GM13976 (cell line): ENCODE data around the gene DMWD.
A peak's percentile ranks its signal among the peaks of the same experiment; 100 is the strongest.

Experiments used
- DNase-seq: peaks from one replicate; pipeline ENCODE4 v3.0.0; 2012; ENCODE audit warnings: low spot score
- CTCF ChIP-seq: IDR thresholded peaks from 2 replicates; pipeline ENCODE4 v1.5.1; 2012; ENCODE audit warnings: borderline replicate concordance, mild to moderate bottlenecking; ENCODE audit not compliant: insufficient read depth; ENCODE audit errors: extremely low read depth, missing control alignments, control extremely low read depth
- in situ Hi-C: fragments of 300-500 bp; cut with MboI; formaldehyde crosslinking; loops from one replicate; pipeline ENCODE4 v1.12.0; 2022; ENCODE audit warnings: low sequenced_read_pairs, mixed read lengths, inconsistent platforms; ENCODE audit not compliant: unreplicated experiment

Gene DMWD

GRCh38 chr19:45763691-45764294, 28.9 kb downstream of the DMWD start:
- no peak for TF ChIP-seq CTCF
- no peak for DNase-seq
- in situ Hi-C loops, result no loop called here

DNA sequence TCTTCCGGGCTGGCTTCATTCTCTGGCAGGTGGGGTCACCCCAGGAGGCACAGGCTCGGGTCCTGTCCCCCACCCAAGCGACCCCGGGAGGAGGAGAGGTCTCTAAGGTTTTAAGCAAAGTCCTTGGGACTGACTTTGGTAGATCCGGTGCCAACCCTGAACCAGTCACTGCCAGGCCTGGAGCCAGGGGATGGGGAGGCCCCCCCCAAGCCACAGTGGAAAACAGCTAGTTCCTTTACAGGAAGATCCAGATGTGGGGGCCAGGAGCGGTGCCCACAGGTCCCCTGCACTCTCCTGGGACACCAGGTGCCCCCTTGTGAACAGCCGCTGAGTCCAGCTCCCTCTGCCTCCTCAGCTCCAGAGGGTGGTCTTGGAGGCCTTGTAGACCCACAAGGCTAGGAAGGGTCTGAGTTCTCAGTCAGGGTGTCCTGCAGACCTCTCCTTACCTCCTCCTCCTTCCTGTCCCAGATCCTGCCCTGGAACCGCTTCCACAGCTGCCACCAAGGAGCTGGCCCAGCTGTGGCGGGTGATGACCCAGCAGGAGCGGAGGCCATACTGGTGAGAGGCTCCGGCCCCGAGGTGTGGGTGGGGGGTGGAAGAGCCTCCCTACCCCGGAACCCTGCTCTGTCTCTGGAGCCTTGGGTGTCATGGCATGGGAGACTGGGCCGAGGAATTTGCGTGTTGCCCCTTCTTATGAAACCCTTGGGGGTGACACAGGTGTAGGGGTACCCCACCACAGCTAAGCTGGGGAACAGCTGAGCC, 29.6 kb downstream of the DMWD start:
- in situ Hi-C loops, result no loop called here
- DNase-seq, result no peak
- TF ChIP-seq CTCF, result no peak

- no peak for DNase-seq
- TF ChIP-seq CTCF, result no peak
- in situ Hi-C loops, result no loop called here
Measured at GRCh38 chr19:45761714-45762113, 30.9 kb downstream of the DMWD start.

DNA sequence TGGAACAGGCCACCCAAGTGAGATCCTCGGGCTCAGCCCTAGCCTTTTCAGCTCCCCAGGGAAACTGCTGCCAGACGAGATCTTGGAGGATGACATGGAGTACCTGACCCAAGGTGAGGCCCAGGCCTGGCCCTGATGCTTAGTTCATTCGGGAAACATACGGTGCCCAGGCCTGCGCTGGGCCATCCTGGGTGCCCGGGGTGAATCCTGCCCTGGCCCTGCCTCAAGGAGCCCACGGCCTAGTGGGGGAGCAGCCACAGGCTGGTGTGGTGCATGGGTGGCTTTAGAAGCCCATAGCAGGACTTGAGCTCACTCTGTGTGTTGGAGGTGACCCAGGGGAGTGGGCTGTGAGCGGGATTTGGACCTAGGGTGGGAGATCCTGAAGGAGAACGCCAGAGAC, 33.7 kb downstream of the DMWD start:
- DNase-seq, result no peak
- TF ChIP-seq CTCF, result no peak
- in situ Hi-C loops, result no loop called here

GRCh38 chr19:45757695-45758094, 35.0 kb downstream of the DMWD start:
- DNase-seq, result no peak
- in situ Hi-C loops, result no loop called here
- no peak for TF ChIP-seq CTCF

GRCh38 chr19:45754323-45754722, 38.3 kb downstream of the DMWD start:
- no peak for TF ChIP-seq CTCF
- in situ Hi-C loops, result no loop called here
- DNase-seq, result peak; percentile 17
